GM12874 (cell line): ENCODE data around the gene WNT7A.

Experiments
- CTCF ChIP-seq: IDR thresholded peaks from 2 replicates; pipeline ENCODE4 v1.5.1; 2011; ENCODE audit warnings: low read depth, mild to moderate bottlenecking, control low read depth, low read length, moderate library complexity; ENCODE audit not compliant: insufficient read depth

Gene WNT7A

GRCh38 chr3:13860001-13860400 lies 19.9 kb downstream of the WNT7A start:
- TF ChIP-seq CTCF = no peak

- TF ChIP-seq CTCF = no peak
These were observed 20.9 kb downstream of the WNT7A start for GRCh38 chr3:13858768-13859520.

GRCh38 chr3:13857702-13858380 lies 22.0 kb downstream of the WNT7A start:
- TF ChIP-seq CTCF = no peak

- no peak for TF ChIP-seq CTCF
These were observed 23.9 kb downstream of the WNT7A start for GRCh38 chr3:13856006-13856405.

- TF ChIP-seq CTCF = no peak
These were observed 25.4 kb downstream of the WNT7A start for GRCh38 chr3:13854492-13854891.

GRCh38 chr3:13853978-13854296 lies 25.9 kb downstream of the WNT7A start:
- no peak for TF ChIP-seq CTCF

- TF ChIP-seq CTCF = no peak
These were observed 26.5 kb downstream of the WNT7A start for GRCh38 chr3:13853256-13853977.
